ENCODE measurements around the gene MS4A4E. TPM values are rescaled to one million over a fixed set of nuclear protein-coding genes. Genes with fewer than 3 reads are reported as not detected.
"Not testable (repeated sequence)": the region's sequence is repeated elsewhere in the genome, so short reads cannot be mapped to it uniquely, and the experiment has no call there.

MS4A4E gene
- total RNA-seq: not detected in 2 replicates

DNA sequence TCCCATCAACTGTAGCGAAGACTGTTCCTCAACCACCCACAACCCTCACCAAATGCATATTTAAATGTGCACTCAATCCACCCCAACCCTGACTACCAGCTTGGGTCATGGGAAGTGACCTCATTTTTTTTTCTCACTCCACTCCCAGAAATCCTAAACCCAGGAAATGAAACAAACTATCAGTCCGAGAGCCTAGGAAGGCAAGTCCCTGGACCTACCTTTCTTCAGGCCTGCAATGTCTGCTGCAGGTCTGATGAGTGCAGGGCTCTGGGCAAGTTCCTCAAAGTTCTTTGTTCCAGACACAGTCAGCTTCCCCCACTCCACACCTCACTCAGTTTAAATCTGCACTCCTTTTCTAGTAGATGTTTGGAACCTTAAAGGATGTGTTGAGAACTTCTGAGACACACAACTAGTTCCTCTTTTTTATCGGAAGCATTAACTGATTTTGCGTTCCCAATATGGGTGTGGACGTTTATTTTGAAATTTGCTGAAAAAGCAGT, at the start of gene MS4A4E:
MS4A4E (minus strand) TSS at position 398 of the 500 bp plus-strand sequence. CDS start 13,082 bp downstream, outside the sequence.
- DNase-seq (ENCODE audit: low read depth): no peak
- TF ChIP-seq, protein P1, sequence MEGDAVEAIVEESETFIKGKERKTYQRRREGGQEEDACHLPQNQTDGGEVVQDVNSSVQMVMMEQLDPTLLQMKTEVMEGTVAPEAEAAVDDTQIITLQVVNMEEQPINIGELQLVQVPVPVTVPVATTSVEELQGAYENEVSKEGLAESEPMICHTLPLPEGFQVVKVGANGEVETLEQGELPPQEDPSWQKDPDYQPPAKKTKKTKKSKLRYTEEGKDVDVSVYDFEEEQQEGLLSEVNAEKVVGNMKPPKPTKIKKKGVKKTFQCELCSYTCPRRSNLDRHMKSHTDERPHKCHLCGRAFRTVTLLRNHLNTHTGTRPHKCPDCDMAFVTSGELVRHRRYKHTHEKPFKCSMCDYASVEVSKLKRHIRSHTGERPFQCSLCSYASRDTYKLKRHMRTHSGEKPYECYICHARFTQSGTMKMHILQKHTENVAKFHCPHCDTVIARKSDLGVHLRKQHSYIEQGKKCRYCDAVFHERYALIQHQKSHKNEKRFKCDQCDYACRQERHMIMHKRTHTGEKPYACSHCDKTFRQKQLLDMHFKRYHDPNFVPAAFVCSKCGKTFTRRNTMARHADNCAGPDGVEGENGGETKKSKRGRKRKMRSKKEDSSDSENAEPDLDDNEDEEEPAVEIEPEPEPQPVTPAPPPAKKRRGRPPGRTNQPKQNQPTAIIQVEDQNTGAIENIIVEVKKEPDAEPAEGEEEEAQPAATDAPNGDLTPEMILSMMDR (conservative IDR thresholded peaks at IDR 0.05; ENCODE audit: low read depth, low read length): no peak
- no peak within 1 kb of the TSS for H3K4me3 ChIP-seq (ENCODE audit: low read depth, low read length)

DNA sequence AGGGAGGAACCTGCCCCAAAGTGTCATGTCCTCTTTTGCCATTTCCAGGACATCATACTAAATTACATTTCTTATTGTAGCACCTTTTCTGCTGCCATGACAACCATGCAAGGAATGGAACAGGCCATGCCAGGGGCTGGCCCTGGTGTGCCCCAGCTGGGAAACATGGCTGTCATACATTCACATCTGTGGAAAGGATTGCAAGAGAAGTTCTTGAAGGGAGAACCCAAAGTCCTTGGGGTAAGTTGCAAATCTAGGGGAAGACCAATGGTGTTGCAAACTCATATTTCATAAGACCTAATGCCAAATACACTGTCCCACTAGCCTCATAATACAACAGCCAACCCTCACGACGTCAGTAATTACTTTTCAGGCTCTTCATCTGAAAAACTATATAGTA, 49.2 kb upstream of the MS4A4E start:
- H3K4me3 ChIP-seq (ENCODE audit: low read depth, low read length): no peak overlapping the region
- TF ChIP-seq, protein P1 (conservative IDR thresholded peaks at IDR 0.05; ENCODE audit: low read depth, low read length): no peak
- DNase-seq (ENCODE audit: low read depth): no peak

DNA sequence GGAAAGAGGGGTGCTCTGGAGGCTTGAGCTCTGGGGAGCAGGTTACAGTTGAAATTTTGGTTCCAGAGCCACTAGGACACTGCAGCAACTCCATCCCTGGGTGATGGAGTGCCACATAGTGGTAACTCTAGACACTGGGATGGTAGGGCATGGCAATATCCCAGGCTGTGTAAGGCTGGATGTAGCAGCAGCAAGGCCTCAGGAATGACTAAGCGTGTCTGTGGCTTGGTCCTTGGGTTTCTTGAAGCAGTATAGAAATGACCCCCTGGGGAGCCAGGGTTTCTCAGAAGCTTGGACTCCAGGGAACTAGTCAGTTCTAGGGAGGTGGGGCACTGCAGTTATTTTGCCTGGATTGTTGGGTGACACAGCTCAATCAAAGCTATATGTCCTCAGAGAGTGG, 45.6 kb upstream of the MS4A4E start:
- DNase-seq (ENCODE audit: low read depth): no peak
- no peak overlapping the region for H3K4me3 ChIP-seq (ENCODE audit: low read depth, low read length)
- TF ChIP-seq, protein P1 (conservative IDR thresholded peaks at IDR 0.05; ENCODE audit: low read depth, low read length): no peak

DNA sequence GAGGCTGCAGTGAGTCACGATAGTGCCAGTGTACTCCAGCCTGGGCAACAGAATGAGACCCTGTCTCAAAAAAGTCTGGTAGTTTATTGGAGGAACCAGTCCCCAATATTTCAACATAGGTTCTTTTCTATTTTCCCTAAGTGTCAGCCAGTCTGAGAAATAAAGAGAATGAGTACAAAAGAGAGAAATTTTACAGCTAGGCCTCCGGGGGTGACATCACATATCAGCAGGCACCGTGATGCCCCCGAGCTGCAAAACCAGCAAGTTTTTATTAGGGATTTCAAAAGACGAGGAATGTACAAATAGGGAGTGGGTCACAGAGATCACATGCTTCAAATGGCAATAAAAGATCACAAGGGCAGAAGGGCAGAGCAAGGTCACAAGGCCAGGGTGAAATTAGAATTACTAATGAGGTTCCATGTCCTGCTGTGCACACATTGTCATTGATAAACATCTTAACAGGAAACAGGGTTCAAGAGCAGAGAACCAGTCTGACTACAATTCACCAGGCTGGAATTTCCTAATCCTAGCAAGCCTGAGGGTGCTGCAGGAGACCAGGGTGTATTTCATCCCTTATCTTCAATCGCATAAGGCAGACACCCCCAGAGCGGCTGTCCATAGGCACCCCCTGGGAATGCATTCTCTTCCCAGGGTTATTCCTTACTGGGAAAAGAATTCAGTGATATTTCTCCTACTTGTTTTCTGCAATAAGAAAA, 42.6 kb upstream of the MS4A4E start:
- not testable (repeated sequence) for H3K4me3 ChIP-seq (ENCODE audit: low read depth, low read length); DNase-seq (ENCODE audit: low read depth)

DNA sequence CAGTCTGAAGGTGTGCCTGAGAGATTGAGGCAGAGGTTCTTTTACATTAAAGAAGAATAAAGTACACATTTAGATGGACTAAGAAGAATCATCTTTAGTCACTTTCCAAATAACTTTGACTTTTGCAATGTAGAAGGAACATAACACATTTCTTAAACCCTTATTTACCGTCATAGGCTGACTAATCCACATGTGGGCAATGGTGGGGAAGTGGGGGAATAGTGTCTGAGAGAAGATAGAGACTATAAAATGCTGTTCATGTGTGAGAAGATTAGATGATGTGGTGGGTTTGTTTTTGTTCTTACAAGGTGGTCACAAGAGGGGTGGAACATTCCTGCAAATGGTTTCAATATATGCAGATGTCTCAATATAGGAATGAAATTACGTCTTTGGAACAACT, 39.3 kb upstream of the MS4A4E start:
- DNase-seq (ENCODE audit: low read depth): no peak
- TF ChIP-seq, protein P1 (conservative IDR thresholded peaks at IDR 0.05; ENCODE audit: low read depth, low read length): no peak

DNA sequence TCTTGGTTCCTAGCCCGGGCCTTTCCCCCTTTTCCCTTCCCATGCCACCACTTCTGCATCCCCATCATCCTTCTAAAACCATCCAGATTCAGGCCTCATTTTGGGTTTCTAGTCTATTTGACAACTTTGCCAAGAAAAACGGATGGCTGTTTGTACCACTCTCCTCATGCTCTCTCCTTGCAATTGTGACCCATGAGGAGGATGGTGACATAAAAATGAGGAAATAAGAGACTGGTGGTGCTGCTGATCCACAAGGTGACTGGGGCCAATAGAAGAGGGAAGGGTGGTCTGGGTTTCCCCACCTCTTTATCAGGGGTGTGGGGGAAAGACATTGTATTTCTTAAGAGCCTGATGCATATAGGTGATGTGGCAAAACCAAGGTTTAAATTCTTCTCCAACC, 38.5 kb upstream of the MS4A4E start:
- no peak for DNase-seq (ENCODE audit: low read depth)
- TF ChIP-seq, protein P1 (conservative IDR thresholded peaks at IDR 0.05; ENCODE audit: low read depth, low read length): no peak
- H3K4me3 ChIP-seq (ENCODE audit: low read depth, low read length): no peak overlapping the region

More for the DNA sequence above, 39.3 kb upstream of the MS4A4E start:
- H3K4me3 ChIP-seq (ENCODE audit: low read depth, low read length): no peak overlapping the region

DNA sequence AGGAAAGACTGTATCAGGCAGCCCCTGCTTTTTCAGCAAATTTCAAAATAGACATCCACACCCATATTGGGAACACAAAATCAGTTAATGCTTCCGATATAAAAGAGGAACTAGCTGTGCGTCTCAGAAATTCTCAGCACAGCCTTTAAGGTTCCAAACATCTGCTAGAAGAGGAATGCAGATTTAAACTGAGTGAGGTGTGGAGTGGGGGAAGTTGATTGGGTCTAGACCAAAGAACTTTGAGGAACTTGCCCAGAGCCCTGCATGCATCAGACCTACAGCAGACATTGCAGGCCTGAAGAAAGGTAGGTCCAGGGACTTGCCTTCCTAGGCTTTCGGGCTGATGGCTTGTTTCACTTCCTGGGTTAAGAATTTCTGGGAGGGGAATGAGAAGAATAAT, 37.5 kb upstream of the MS4A4E start, which contains the start of gene MS4A4A:
MS4A4A (plus strand) TSS at position 255 of the 400 bp plus-strand sequence; CDS start at position 265, 10 bp downstream.
- no peak within 1 kb of the TSS for H3K4me3 ChIP-seq (ENCODE audit: low read depth, low read length)
- DNase-seq (ENCODE audit: low read depth): no peak
- TF ChIP-seq, protein P1 (conservative IDR thresholded peaks at IDR 0.05; ENCODE audit: low read depth, low read length): no peak

Measured in epithelial cell of proximal tubule (primary cell).